Memory B cell (primary cell): ENCODE results near the gene CELF5.
"Not testable (repeated sequence)": the region's sequence is repeated elsewhere in the genome, so short reads cannot be mapped to it uniquely, and the experiment has no call there.

ENCODE experiments used
- ATAC-seq: fragments of 150-1000 bp; cut with Tn5 transposase; 2 replicates; pipeline ENCODE4 v1.10.0; 2021; ENCODE audit warnings: low read depth, mild to moderate bottlenecking, moderate library complexity
- DNase-seq, 2 donors: peaks; one replicate each; pipeline ENCODE4 v3.0.0; 2022; ENCODE audit warnings: low spot score in 2 of 2
- H3K27ac Mint-ChIP-seq: one replicate; pipeline ENCODE4 v1.8.0; 2022; ENCODE audit warnings: mild to moderate bottlenecking, moderate library complexity, mixed read lengths
- H3K27me3 Mint-ChIP-seq: one replicate; pipeline ENCODE4 v1.8.0; 2022; ENCODE audit warnings: mixed read lengths
- H3K36me3 Mint-ChIP-seq: one replicate; pipeline ENCODE4 v1.8.0; 2022; ENCODE audit warnings: mild to moderate bottlenecking, mixed read lengths
- H3K4me1 Mint-ChIP-seq: one replicate; pipeline ENCODE4 v1.8.0; 2022; ENCODE audit warnings: mixed read lengths
- H3K4me3 Mint-ChIP-seq: one replicate; pipeline ENCODE4 v1.8.0; 2022; ENCODE audit warnings: mild to moderate bottlenecking, moderate library complexity, mixed read lengths
- H3K9me3 Mint-ChIP-seq: one replicate; pipeline ENCODE4 v1.8.0; 2022; ENCODE audit warnings: mixed read lengths

CELF5 gene

DNA sequence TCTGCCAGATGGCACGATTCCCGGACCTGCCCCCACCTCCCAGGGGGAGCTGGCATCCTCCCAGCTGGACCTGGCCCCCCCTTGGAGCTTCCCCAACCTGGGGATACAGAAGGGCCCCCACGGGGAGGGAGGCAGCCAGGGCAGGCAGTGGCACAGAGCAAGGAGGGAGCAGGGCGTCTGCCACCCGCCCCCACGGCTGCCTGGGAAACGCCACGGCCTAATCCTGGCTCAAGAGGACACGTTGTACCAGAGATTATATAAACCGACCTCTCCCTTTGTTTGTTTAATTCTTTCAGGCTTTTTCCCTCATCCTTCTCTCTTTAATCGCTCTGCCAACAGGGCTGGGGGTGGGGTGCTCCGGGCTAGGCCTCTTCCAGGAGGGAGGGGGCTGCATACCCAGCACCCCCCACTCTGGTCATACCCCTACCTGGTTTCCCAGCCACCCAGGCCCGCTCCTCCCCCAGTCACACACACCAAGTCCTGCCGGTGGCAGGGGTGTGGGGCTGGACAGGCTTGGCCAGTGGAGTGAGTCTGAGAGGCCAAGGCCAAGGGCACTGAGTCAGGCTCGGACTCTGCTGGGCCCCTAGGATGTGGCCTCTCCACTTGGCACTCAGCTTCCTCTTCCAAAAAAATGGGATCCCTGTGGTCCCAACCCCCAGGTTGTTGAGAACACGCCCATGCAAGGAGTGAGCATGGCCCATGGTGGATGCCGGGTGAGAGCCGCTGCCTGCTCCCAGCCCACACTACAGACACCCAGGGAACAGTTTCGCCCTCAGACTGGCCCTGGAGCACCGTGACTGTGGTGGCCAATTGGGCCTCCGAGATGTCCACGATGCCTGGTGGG, 112.4 kb downstream of the CELF5 start:
- DNase-seq, result no peak
- Mint-ChIP-seq H3K36me3 (no peaks in the 10 kb centered on the region), H3K9me3 (peaks cover 6% of the 10 kb centered on the region), H3K27me3 (peaks cover 9% of the 10 kb centered on the region), H3K4me1 (peaks cover 5% of the 10 kb centered on the region), H3K27ac (no peak overlapping the region), H3K4me3 (no peak overlapping the region)
- ATAC-seq, result no peak

DNA sequence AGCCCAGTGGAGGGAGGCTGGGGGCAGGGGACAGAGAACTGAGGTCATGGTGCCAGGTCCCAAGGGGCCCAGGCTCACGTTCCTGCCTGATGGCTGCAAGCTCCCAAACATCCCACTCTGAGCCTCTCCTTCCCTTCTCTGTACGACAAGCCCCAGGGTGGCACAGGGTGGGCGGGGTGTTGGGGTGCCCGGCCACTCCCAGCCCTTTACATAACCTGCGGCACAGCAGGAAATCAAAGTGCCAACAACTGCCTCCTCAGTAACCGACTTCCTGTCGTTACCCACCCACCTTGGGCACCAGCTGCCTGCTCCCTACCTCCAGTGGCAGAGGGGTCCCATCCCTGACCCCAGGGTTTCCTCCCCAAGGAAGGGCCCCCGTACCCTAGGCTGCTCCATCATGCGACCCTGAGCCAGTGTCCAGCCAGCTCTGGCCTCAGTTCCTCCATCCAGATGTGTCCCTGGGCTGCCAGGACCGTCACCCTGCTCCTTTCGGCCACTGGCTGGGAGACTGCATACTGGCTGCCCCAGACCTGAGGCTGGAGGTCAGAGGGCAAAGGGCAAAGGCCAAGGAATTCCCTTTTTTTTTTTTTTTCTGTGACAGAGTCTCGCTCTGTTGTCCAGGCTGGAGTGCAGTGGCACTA, 114.2 kb downstream of the CELF5 start:
- Mint-ChIP-seq H3K27ac (no peak overlapping the region), H3K4me3 (no peak overlapping the region), H3K4me1 (peaks cover 5% of the 10 kb centered on the region), H3K27me3 (peaks cover 11% of the 10 kb centered on the region), H3K36me3 (no peaks in the 10 kb centered on the region), H3K9me3 (no peaks in the 10 kb centered on the region)
- ATAC-seq (peak; percentile 55), DNase-seq (no peak)

GRCh38 chr19:3340340-3340739, 115.9 kb downstream of the CELF5 start:
- ATAC-seq, result no peak
- no peaks in the 10 kb centered on the region for H3K9me3 Mint-ChIP-seq
- no peak overlapping the region for H3K27ac Mint-ChIP-seq
- peaks cover 14% of the 10 kb centered on the region for H3K27me3 Mint-ChIP-seq
- H3K4me1 Mint-ChIP-seq, result peaks cover 7% of the 10 kb centered on the region
- DNase-seq, result no peak
- no peak overlapping the region for H3K4me3 Mint-ChIP-seq
- H3K36me3 Mint-ChIP-seq, result no peaks in the 10 kb centered on the region

DNA sequence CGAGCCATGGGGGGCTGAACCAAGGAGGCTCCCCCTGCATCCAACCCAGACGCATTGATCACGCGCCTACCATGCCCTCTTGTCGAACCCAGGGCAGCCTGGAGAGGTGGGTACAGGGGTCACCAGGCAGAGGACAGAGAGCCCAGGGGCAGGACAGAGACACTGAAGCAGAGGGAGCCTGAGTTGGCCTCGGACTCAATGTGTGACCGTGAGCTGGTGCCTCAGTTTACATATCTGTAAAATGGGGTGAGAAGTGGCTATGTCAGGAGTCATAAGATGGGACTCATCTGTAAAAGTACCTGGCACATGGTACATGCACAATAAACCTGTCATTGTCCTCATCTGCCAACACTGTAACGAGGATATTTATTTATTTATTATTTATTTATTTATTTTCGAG, 117.8 kb downstream of the CELF5 start:
- no peak overlapping the region for H3K4me3 Mint-ChIP-seq
- H3K9me3 Mint-ChIP-seq, result no peaks in the 10 kb centered on the region
- ATAC-seq (no peak), DNase-seq (no peak)
- H3K27ac Mint-ChIP-seq, result no peak overlapping the region
- H3K4me1 Mint-ChIP-seq, result peaks cover 7% of the 10 kb centered on the region
- H3K36me3 Mint-ChIP-seq, result no peaks in the 10 kb centered on the region
- peaks cover 11% of the 10 kb centered on the region for H3K27me3 Mint-ChIP-seq

DNA sequence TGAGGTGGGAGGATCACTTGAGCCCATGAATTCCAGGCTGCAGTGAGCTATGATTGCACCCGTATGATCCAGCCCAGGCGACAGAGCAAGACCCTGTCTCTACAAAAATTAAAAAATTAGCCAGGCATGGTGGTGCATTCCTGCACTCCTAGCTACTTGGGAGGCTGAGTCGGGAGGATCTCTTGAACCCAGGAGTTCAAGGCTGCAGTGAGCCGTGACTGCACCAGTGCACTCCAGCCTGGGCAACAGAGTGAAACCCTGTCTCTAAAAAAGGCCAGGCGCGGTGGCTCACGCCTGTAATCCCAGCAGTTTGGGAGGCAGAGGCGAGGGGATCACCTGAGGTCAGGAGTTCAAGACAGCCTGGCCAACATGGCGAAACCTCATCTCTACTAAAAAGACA, 118.5 kb downstream of the CELF5 start:
- H3K27me3 Mint-ChIP-seq, H3K27ac Mint-ChIP-seq, H3K36me3 Mint-ChIP-seq, DNase-seq, ATAC-seq, H3K4me3 Mint-ChIP-seq, H3K9me3 Mint-ChIP-seq, H3K4me1 Mint-ChIP-seq: not testable (repeated sequence)

GRCh38 chr19:3343619-3344502, 119.4 kb downstream of the CELF5 start:
- no peak overlapping the region for H3K4me3 Mint-ChIP-seq
- DNase-seq (no peak), ATAC-seq (peak; percentile 77)
- H3K27me3 Mint-ChIP-seq, result peaks cover 5% of the 10 kb centered on the region
- H3K36me3 Mint-ChIP-seq, result no peaks in the 10 kb centered on the region
- no peak overlapping the region for H3K27ac Mint-ChIP-seq
- H3K9me3 Mint-ChIP-seq, result no peaks in the 10 kb centered on the region
- peaks cover 2% of the 10 kb centered on the region for H3K4me1 Mint-ChIP-seq

DNA sequence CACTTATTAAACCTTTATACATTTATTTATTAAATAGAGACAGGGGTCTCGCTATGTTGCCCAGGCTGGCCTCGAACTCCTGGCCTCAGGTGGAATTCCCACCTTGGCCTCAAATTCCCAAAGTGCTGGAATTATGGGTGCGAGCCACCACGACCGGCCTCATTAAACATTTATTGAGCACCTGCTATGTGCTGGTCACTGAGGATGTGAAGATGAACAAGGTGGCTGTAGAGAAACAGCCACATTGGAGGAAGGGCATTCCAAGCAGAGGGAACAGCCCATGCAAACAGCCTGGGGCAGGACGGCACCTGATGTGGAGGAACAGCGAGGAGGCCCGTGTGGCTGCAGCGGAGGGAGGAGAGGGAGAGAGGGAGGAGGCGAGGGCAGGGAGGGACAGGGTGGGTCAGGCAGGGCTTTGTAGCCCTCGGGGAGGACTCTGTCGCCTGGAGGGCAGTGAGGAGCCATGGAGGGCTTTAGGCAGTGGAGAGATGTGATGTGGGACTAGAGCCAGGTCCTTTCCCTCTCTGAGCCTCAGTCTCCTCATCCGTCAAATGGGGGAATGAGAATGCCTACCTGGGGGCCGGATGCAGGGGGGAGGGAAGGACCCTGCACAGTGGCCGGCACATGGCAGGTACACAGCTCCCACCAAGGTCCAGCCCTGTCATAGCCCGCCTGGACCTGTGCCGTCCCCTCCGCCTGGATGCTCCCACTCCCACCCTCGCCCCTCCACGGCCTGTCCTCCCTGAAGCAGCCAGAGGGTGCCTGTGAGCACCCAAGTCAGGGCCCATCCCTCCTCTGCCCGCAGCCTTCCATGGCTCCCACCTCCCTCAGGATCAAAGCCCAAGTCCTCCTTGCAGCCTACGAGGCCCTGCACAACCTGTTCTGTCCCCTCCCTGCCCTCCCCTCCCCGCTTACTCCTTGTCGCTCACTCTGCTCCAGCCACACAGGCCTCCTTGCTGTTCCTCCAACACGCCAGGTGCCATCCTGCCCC, 120.4 kb downstream of the CELF5 start:
- Mint-ChIP-seq H3K4me3 (no peak overlapping the region), H3K4me1 (peaks cover 2% of the 10 kb centered on the region), H3K9me3 (no peaks in the 10 kb centered on the region), H3K27me3 (peaks cover 5% of the 10 kb centered on the region), H3K36me3 (no peaks in the 10 kb centered on the region), H3K27ac (no peak overlapping the region)
- DNase-seq (no peak), ATAC-seq (no peak)

- no peaks in the 10 kb centered on the region for H3K9me3 Mint-ChIP-seq
- no peak for DNase-seq
- peaks cover 2% of the 10 kb centered on the region for H3K4me1 Mint-ChIP-seq
- peaks cover 5% of the 10 kb centered on the region for H3K27me3 Mint-ChIP-seq
- H3K27ac Mint-ChIP-seq, result no peak overlapping the region
- no peaks in the 10 kb centered on the region for H3K36me3 Mint-ChIP-seq
- ATAC-seq, result no peak
- H3K4me3 Mint-ChIP-seq, result no peak overlapping the region
Observed at GRCh38 chr19:3345850-3346460, 121.5 kb downstream of the CELF5 start.
